Neutrophil (primary cell): ENCODE data around the gene ROBO2.

ENCODE experiments used
- H3K27ac ChIP-seq: fragments of 200-600 bp; sonication (generic); 2 replicates; pipeline ENCODE4 v1.5.1; 2016; ENCODE audit warnings: mild to moderate bottlenecking, moderate library complexity
- H3K27me3 ChIP-seq: fragments of 200-600 bp; sonication (generic); 2 replicates; pipeline ENCODE4 v1.6.0; 2016; ENCODE audit warnings: mild to moderate bottlenecking
- H3K36me3 ChIP-seq: fragments of 200-600 bp; sonication (generic); 2 replicates; pipeline ENCODE4 v1.5.1; 2017
- H3K4me1 ChIP-seq, 2 experiments: fragments of 200-600 bp in 1 of 2; sonication (generic) in 1 of 2; 1 replicate in 1 of 2; 2 replicates in 1 of 2; pipeline versions ENCODE4 v1.5.1 to v1.6.1; 2013 to 2016; ENCODE audit warnings: low read depth in 1 of 2, low read length in 1 of 2, mild to moderate bottlenecking in 1 of 2, moderate library complexity in 1 of 2; ENCODE audit not compliant: control insufficient read depth in 1 of 2, insufficient read depth in 1 of 2
- H3K4me3 ChIP-seq, 2 experiments: fragments of 200-600 bp in 1 of 2; sonication (generic) in 1 of 2; 1 replicate in 1 of 2; 2 replicates in 1 of 2; pipeline ENCODE4 v1.5.1; 2013 to 2016; ENCODE audit warnings: low read depth in 1 of 2, low read length in 1 of 2, mild to moderate bottlenecking in 1 of 2, moderate library complexity in 1 of 2
- H3K9me3 ChIP-seq: fragments of 200-600 bp; sonication (generic); 2 replicates; pipeline ENCODE4 v1.5.1; 2016
- TF ChIP-seq, protein P1 (sequence below): fragments of 200-600 bp; sonication (generic); IDR thresholded peaks from 2 replicates; pipeline ENCODE4 v1.5.1; 2016; ENCODE audit warnings: antibody characterized with exemption

Gene ROBO2

DNA sequence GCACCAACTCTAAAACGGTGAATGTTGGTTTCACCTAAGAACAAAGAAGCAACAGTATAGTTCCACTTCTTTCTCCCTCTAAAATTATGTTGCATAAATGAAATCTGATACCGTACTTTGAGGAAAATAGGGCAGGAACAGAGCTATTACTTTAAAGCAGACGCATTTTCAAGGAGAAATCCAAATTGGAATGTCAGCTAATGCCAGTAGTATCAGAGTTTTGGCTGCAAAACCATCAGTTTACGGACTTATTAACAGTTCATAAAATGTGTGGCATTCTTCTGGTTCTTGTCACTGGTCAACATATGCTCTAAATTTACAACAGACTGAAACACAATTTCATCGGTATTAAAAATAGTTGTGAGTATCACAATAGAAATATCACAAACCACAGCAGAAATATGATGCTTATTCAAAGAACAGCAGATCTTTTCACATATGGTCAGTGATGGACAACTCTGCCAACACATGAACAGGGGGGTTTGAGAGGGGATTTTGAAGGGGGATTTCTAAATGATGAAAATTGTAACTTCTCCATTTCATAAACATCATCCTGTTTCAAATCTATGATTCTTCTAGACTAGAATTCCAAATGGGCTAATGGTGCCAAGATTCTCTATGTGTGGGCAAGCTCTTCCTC is 38.7 kb upstream of the ROBO2 start:
- TF ChIP-seq, protein P1, sequence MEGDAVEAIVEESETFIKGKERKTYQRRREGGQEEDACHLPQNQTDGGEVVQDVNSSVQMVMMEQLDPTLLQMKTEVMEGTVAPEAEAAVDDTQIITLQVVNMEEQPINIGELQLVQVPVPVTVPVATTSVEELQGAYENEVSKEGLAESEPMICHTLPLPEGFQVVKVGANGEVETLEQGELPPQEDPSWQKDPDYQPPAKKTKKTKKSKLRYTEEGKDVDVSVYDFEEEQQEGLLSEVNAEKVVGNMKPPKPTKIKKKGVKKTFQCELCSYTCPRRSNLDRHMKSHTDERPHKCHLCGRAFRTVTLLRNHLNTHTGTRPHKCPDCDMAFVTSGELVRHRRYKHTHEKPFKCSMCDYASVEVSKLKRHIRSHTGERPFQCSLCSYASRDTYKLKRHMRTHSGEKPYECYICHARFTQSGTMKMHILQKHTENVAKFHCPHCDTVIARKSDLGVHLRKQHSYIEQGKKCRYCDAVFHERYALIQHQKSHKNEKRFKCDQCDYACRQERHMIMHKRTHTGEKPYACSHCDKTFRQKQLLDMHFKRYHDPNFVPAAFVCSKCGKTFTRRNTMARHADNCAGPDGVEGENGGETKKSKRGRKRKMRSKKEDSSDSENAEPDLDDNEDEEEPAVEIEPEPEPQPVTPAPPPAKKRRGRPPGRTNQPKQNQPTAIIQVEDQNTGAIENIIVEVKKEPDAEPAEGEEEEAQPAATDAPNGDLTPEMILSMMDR, result no peak
- Histone ChIP-seq H3K9me3 (no peaks in the 10 kb centered on the region), H3K36me3 (no peaks in the 10 kb centered on the region), H3K4me1 (no peaks in the 10 kb centered on the region), H3K27me3 (no peaks in the 10 kb centered on the region), H3K4me3 (no peak overlapping the region), H3K27ac (no peak overlapping the region)

GRCh38 chr3:77014226-77014625 is 25.7 kb upstream of the ROBO2 start:
- H3K4me3 ChIP-seq, result no peak overlapping the region
- H3K27me3 ChIP-seq, result no peaks in the 10 kb centered on the region
- no peak overlapping the region for H3K27ac ChIP-seq
- no peaks in the 10 kb centered on the region for H3K4me1 ChIP-seq
- H3K36me3 ChIP-seq, result no peaks in the 10 kb centered on the region
- TF ChIP-seq, protein P1, result no peak
- H3K9me3 ChIP-seq, result no peaks in the 10 kb centered on the region

- TF ChIP-seq, protein P1, result no peak
- H3K27me3 ChIP-seq, result no peaks in the 10 kb centered on the region
- no peaks in the 10 kb centered on the region for H3K9me3 ChIP-seq
- no peaks in the 10 kb centered on the region for H3K36me3 ChIP-seq
- no peak overlapping the region for H3K27ac ChIP-seq
- no peak overlapping the region for H3K4me3 ChIP-seq
- no peaks in the 10 kb centered on the region for H3K4me1 ChIP-seq
Measured at GRCh38 chr3:77025471-77025870, 14.4 kb upstream of the ROBO2 start.

- H3K4me3 ChIP-seq, result no peak overlapping the region
- H3K9me3 ChIP-seq, result no peaks in the 10 kb centered on the region
- H3K27me3 ChIP-seq, result no peaks in the 10 kb centered on the region
- H3K27ac ChIP-seq, result no peak overlapping the region
- TF ChIP-seq, protein P1, result no peak
- no peaks in the 10 kb centered on the region for H3K4me1 ChIP-seq
- no peaks in the 10 kb centered on the region for H3K36me3 ChIP-seq
Measured at GRCh38 chr3:77026904-77027634, 12.8 kb upstream of the ROBO2 start.

DNA sequence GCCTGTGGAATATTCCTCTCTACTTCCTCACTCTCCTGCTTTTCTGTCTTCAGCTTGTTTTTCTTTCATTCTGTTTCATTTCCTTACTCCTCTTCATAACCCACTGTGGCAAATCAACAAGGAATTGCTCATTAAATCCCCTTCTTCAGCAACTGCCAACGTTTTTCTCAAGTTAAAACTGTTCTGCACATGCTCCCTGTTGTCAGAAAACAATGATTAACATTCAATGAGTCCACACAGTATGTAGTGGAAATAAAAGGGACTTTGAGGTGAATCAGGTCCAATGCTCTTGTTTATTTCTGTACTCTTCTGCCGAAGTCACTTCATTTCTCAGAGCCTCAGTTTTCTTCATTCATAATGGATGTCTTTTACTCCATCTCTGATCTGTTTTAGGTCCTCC is 11.9 kb upstream of the ROBO2 start:
- TF ChIP-seq, protein P1, result no peak
- no peaks in the 10 kb centered on the region for H3K9me3 ChIP-seq
- no peak overlapping the region for H3K27ac ChIP-seq
- H3K27me3 ChIP-seq, result no peaks in the 10 kb centered on the region
- no peaks in the 10 kb centered on the region for H3K4me1 ChIP-seq
- H3K4me3 ChIP-seq, result no peak overlapping the region
- no peaks in the 10 kb centered on the region for H3K36me3 ChIP-seq
